Retinal pigment epithelial cell (primary cell): ENCODE data around the gene EXOSC6.

Experiments
- DNase-seq: peaks from one replicate; pipeline ENCODE4 v3.0.0-alpha.2; 2010; ENCODE audit warnings: low read depth
- H3K4me3 ChIP-seq: 2 replicates; pipeline ENCODE4 v1.5.1; 2011; ENCODE audit warnings: mild to moderate bottlenecking, low read length, control low read depth, moderate library complexity
- CTCF ChIP-seq: conservative IDR thresholded peaks from 2 replicates; pipeline ENCODE4 v1.5.1; 2011; ENCODE audit warnings: low read depth, low read length, control low read depth, inconsistent platforms

The EXOSC6 gene

GRCh38 chr16:70258946-70259345 lies 7.2 kb upstream of the EXOSC6 start:
- no peak overlapping the region for H3K4me3 ChIP-seq
- no peak for TF ChIP-seq CTCF

DNA sequence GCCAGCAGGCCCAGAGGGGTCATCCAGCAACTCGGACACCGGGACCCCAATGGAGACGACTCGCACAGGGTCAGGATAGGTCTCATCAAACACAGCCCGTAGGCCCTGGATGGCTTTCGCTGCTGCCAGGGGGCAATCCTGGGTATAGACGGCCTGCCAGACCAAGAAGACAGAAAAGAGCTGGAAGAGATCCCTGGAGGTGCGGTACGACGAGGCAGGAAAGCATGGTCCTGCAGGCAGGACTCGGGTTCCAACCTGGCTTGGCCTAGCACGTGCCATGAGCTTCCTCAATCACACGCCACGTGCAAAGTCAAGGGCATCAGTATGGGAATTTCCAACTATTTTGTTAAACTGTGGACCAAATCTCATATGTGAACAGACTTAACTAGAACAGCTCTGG lies 6.3 kb upstream of the EXOSC6 start:
- no peak for TF ChIP-seq CTCF
- DNase-seq, result no peak
- H3K4me3 ChIP-seq, result no peak overlapping the region

More at GRCh38 chr16:70258946-70259345, 7.2 kb upstream of the EXOSC6 start:
- no peak for DNase-seq

DNA sequence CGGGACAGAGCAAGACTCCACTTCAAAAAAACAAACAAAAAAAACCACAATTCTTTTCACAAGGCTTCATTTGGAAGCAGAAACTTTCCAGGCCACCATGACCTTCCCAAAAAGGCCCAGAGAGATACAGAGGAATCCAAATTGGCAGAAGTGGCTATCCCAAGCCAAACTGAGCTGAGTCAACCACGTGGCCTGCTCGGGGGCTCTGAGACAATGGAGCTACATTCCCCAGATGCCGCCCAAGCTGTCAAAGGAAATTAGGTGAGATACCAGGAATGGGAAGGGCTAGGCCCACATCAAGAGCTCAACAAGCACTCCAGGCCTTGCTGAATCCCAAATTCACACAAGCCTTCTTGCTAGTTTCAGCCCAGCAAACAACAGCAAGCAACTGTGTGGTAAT lies 5.7 kb upstream of the EXOSC6 start:
- TF ChIP-seq CTCF, result no peak
- DNase-seq, result no peak
- no peak overlapping the region for H3K4me3 ChIP-seq

- DNase-seq, result no peak
- TF ChIP-seq CTCF, result no peak
These were observed 3.8 kb upstream of the EXOSC6 start for GRCh38 chr16:70255574-70255973.

DNA sequence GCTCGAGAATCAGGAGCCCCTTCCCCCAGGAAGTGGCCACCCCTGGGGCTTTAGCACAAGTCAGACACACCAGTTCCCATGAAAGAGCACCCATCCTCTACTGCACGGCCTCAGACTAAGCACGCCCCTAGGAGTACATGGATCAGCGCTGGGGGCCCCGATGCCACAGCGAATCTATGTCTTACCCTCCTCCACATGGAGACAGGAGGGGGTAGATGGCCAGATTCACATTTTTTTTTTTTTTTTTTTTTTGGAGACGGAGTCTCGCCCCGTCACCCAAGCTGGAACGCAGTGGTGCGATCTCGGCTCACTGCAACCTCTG lies 3.2 kb upstream of the EXOSC6 start:
- DNase-seq, result no peak
- H3K4me3 ChIP-seq, result no peak overlapping the region
- TF ChIP-seq CTCF, result no peak

More at GRCh38 chr16:70255574-70255973, 3.8 kb upstream of the EXOSC6 start:
- H3K4me3 ChIP-seq, result no peak overlapping the region

DNA sequence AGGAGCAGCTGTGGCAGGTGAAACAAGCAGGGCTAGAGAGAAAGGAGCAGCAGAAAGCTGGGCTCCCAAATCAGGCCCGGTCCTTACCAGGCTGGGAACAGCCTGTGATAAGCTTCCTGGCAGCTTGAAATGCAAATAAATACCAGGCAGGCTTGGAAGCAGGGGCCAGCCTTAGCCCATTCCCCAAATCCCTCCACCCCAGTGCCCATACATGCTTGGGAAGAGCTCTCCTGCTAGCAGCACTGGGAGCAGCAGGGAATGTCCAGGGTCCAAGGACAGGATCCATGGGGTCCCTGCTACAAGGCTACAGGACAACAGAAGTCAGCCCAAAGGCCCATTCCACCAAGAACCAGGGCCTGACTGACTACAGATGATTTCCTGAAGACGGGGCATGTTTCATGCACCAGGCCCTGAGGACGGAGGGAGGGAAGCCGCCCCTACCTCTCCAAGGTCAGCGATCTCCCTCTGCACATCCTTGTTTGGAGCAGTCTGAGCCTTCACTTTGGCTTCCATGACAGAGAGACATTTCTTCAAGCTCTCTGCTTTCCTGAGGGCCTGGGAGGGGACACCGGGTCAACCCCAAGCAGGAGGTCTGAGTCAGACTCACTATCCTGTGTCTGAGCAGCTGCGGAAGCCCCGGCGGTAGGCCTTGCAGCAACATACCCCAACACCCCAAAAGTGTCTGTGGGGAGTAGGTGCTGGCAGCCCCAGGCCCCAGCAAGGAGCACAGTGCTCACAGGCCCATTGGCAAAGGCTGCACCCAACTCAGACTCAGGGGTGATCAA lies 2.6 kb upstream of the EXOSC6 start:
- H3K4me3 ChIP-seq, result no peak overlapping the region
- no peak for TF ChIP-seq CTCF
- no peak for DNase-seq
